Stimulated activated CD8-positive, alpha-beta memory T cell treated with anti-CD3 and anti-CD28 coated beads, Interleukin-12 subunit alpha, Interleukin-12 subunit beta, amount 100 ng/mL, for 24 hours (primary cell): ENCODE data around the gene DIAPH3.

Experiments used
- DNase-seq: peaks from one replicate; pipeline ENCODE4 v3.0.0-alpha.2; 2020; ENCODE audit errors: extremely low read depth

DIAPH3 gene

GRCh38 chr13:59782696-59783095 is 381.0 kb downstream of the DIAPH3 start:
- no peak for DNase-seq

GRCh38 chr13:59780058-59780457 is 383.7 kb downstream of the DIAPH3 start:
- DNase-seq: no peak

- DNase-seq: no peak
Observed at GRCh38 chr13:59776924-59777690, 386.6 kb downstream of the DIAPH3 start.

- no peak for DNase-seq
Observed at GRCh38 chr13:59774491-59774971, 389.2 kb downstream of the DIAPH3 start.

GRCh38 chr13:59771272-59771671 is 392.5 kb downstream of the DIAPH3 start:
- DNase-seq: no peak

GRCh38 chr13:59770451-59770850 is 393.3 kb downstream of the DIAPH3 start:
- no peak for DNase-seq

- no peak for DNase-seq
Observed at GRCh38 chr13:59766236-59766635, 397.5 kb downstream of the DIAPH3 start.

- no peak for DNase-seq
Observed at GRCh38 chr13:59755632-59756290, 408.0 kb downstream of the DIAPH3 start.

- no peak for DNase-seq
Observed at GRCh38 chr13:59754411-59754810, 409.3 kb downstream of the DIAPH3 start.

GRCh38 chr13:59750860-59751259 is 412.9 kb downstream of the DIAPH3 start:
- DNase-seq: no peak

- DNase-seq: no peak
Observed at GRCh38 chr13:59748046-59748445, 415.7 kb downstream of the DIAPH3 start.

GRCh38 chr13:59747529-59747928 is 416.2 kb downstream of the DIAPH3 start:
- no peak for DNase-seq

GRCh38 chr13:59746291-59746962 is 417.3 kb downstream of the DIAPH3 start:
- DNase-seq: no peak

- no peak for DNase-seq
Observed at GRCh38 chr13:59745392-59745788, 418.3 kb downstream of the DIAPH3 start.

GRCh38 chr13:59744747-59745391 is 418.9 kb downstream of the DIAPH3 start:
- no peak for DNase-seq

GRCh38 chr13:59743195-59743594 is 420.5 kb downstream of the DIAPH3 start:
- DNase-seq: no peak

GRCh38 chr13:59742467-59742866 is 421.3 kb downstream of the DIAPH3 start:
- DNase-seq: no peak

- no peak for DNase-seq
Observed at GRCh38 chr13:59738921-59739320, 424.8 kb downstream of the DIAPH3 start.

- no peak for DNase-seq
Observed at GRCh38 chr13:59734393-59734792, 429.3 kb downstream of the DIAPH3 start.

GRCh38 chr13:59733744-59734143 is 430.0 kb downstream of the DIAPH3 start:
- no peak for DNase-seq

- no peak for DNase-seq
Observed at GRCh38 chr13:59730026-59730425, 433.7 kb downstream of the DIAPH3 start.

- no peak for DNase-seq
Observed at GRCh38 chr13:59728896-59729545, 434.7 kb downstream of the DIAPH3 start.
